Heart left ventricle (tissue), 13 donors: ENCODE results near the gene GPR39.

Source experiments
- CTCF ChIP-seq, 12 donors: fragments of 200-600 bp; sonication (generic) in 4 of 12; IDR thresholded peaks; one replicate each; pipeline versions ENCODE4 v1.5.0 to v1.8.0; 2018 to 2022; ENCODE audit warnings: antibody characterized with exemption in 12 of 12, mild to moderate bottlenecking in 5 of 12
- POLR2A ChIP-seq, 2 donors: fragments of 450-650 bp; IDR thresholded peaks; one replicate each; pipeline ENCODE4 v1.6.1; 2017; ENCODE audit warnings: antibody characterized with exemption in 2 of 2, mild to moderate bottlenecking in 2 of 2, moderate library complexity in 2 of 2
- donor health status: ischemic (EF 13 %, LVEDD 7.1; RV severe dilation, severe dysfunction).
- donor health status: DM: no; HTN: yes; CAD: no.
- donor health status: DM: no; HTN: no; CAD: no.
- donor health status: ischemic (EF 25% LVEDD 6.9; RV normal size, moderate dysfunction).
- donor health status: ischemic (EF 25% LVEDD 5.7; RV mildly dilated, moderate dysfunction).
- donor health status: ischemic (EF 35%, LVEDD 5.7; RV mildly dilated, moderate dysfunction).
- donor health status: nonischemic (EF 11% LVEDD 7.7; RV severe dilation, severe dysfunction).
- donor health status: DM: yes; HTN: yes; CAD: no.
- donor health status: PGD.
- donor health status: ischemic (EF 29% LVEDD 5.4; RV normal size, mild dysfunction).
- donor health status: nonischemic (EF 23%, LVEDD 6.1; RV moderate dilation, normal function).

- no peak for TF ChIP-seq CTCF (IDR thresholded peaks at IDR 0.05)
- no peak for TF ChIP-seq POLR2A (IDR thresholded peaks at IDR 0.05)
These were observed 143.3 kb downstream of the GPR39 start for GRCh38 chr2:132559921-132560320.
